Psoas muscle (tissue), 8 donors: ENCODE results near the gene SH2D4B. TPM values are rescaled to one million over a fixed set of nuclear protein-coding genes. Genes with fewer than 3 reads are reported as not detected.
A peak's percentile ranks its signal among the peaks of the same experiment; 100 is the strongest.

Experiments
- ATAC-seq, 4 donors: fragments of 200-7000 bp; cut with Tn5 transposase; one replicate each; pipeline ENCODE4 v1.9.1; 2020; ENCODE audit warnings: moderate library complexity in 3 of 4, mild to moderate bottlenecking in 2 of 4
- DNase-seq, 2 donors: peaks; one replicate each; pipeline ENCODE4 v3.0.0-alpha.2; 2020
- H3K27ac ChIP-seq: fragments of 200-600 bp; one replicate; pipeline ENCODE4 v1.8.0; 2022
- H3K27me3 ChIP-seq, 3 donors: fragments of 200-600 bp in 1 of 3; one replicate each; pipeline versions ENCODE4 v1.6.1 to v1.8.0; 2013 to 2022; ENCODE audit warnings: low read length in 2 of 3, mild to moderate bottlenecking in 2 of 3, moderate library complexity in 1 of 3; ENCODE audit not compliant: insufficient read depth in 3 of 3
- H3K36me3 ChIP-seq, 2 donors: fragments of 200-600 bp in 1 of 2; one replicate each; pipeline versions ENCODE4 v1.6.1 to v1.8.0; 2013 to 2022; ENCODE audit warnings: low read depth in 1 of 2, mild to moderate bottlenecking in 1 of 2, moderate library complexity in 1 of 2; ENCODE audit not compliant: insufficient read depth in 1 of 2
- H3K4me1 ChIP-seq: fragments of 200-600 bp; one replicate; pipeline ENCODE4 v1.8.0; 2022
- H3K4me3 ChIP-seq: fragments of 200-600 bp; one replicate; pipeline ENCODE4 v1.8.0; 2022; ENCODE audit warnings: mild to moderate bottlenecking
- H3K9me3 ChIP-seq: fragments of 200-600 bp; one replicate; pipeline ENCODE4 v1.8.0; 2022
- WGBS, 3 donors: extraction: QIAGEN DNeasy Blood & Tissue Kit; methylation state at CpG; one replicate each; pipeline versions ENCODE4 v1.1.6 to v1.1.7; 2013; 5-methylcytosine and 5-hydroxymethylcytosine counted together
- intact Hi-C, 2 donors: fragments of 100-400 bp; cut with DNase I; formaldehyde crosslinking; loops; one replicate each; pipeline versions ENCODE4 v1.11.0 to v1.14.2; 2022
- polyA plus RNA-seq, 3 donors: library from polyadenylated mRNA; stranded (reverse); fragments of 200-250 nt; gene quantifications; one replicate each; pipeline ENCODE4 v1.2.3, GENCODE V29; 2013
- total RNA-seq, 4 donors: library from RNA; stranded (reverse); fragmentation: NEBNext Ultra II Directional in 2 of 4; extraction: Animal tissue kit (Norgen Biotek cat#: 25700) in 2 of 4; gene quantifications; one replicate each; pipeline versions ENCODE4 v1.2.1 to v1.2.4, GENCODE V29; 2021 to 2023
- TF ChIP-seq, protein P1 (sequence below): fragments of 200-600 bp; IDR thresholded peaks from one replicate; pipeline ENCODE4 v1.8.0; 2022; ENCODE audit warnings: antibody characterized with exemption
- donor health status: healthy with polysubstance abuse.
- donor health status: DM: no; HTN: no; CAD: no; lungs with moderate emphysema.
- donor health status: Bipolar disorder and iron deficiency.
- donor health status: healthy.
- donor health status: DM: yes; HTN: yes; CAD: no.
- donor health status: DM: no; HTN: no; CAD: no.
- donor health status: DM: no; HTN: no; CAD: no.
- donor health status: DM: yes; HTN: yes; CAD: no.

The SH2D4B gene
- total and polyA plus RNA-seq, 7 donors = 0.01 TPM; not detected in 6

DNA sequence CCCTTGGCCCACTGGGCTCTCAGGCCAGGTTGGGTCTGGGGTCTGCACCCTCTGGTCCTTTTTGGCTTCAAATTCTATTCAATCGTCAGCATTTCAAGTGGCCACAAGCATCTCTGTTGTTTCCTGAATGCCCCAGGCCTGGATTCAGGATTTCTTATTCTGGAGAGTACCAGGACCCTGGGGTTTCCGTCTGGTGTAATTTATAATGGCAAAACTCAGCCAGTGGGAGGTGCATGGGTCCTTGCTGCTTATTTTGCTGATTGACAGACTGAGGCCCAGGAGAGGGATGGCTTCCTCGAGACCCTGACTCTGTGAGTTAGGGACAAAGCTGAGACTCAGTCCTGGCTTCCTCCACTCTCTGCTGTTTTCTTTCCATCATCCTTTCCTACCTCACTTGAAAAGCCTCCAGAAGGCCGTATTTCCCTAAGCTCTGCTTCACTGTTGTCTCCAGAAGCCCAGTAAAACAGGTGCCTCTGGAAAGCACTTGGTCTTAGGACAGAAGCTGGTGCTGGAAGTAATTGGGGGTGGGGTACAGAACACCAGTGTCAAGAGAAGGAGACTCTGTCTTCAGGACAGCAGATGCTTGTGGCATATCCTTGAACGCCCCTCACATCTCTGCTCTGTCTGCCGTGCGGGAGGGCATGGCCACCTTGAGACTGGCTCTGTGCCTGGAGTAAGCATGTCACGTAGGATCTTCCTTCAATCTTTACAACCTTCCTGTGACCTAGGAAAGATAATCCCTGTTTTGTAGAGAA lies 39.4 kb upstream of the SH2D4B start:
- intact Hi-C loops = loop anchor here (2.0 kb wide), 2 partner anchors 43 to 49 kb away; partner anchors contain the start of gene TSPAN14 (in 1 of the 2)
- Histone ChIP-seq H3K36me3 (no peaks in the 10 kb centered on the region), H3K9me3 (no peaks in the 10 kb centered on the region), H3K4me3 (no peak overlapping the region), H3K27ac (peak overlapping the region; percentile 77), H3K4me1 (peaks cover 54% of the 10 kb centered on the region), H3K27me3 (no peaks in the 10 kb centered on the region)
- TF ChIP-seq, protein P1, sequence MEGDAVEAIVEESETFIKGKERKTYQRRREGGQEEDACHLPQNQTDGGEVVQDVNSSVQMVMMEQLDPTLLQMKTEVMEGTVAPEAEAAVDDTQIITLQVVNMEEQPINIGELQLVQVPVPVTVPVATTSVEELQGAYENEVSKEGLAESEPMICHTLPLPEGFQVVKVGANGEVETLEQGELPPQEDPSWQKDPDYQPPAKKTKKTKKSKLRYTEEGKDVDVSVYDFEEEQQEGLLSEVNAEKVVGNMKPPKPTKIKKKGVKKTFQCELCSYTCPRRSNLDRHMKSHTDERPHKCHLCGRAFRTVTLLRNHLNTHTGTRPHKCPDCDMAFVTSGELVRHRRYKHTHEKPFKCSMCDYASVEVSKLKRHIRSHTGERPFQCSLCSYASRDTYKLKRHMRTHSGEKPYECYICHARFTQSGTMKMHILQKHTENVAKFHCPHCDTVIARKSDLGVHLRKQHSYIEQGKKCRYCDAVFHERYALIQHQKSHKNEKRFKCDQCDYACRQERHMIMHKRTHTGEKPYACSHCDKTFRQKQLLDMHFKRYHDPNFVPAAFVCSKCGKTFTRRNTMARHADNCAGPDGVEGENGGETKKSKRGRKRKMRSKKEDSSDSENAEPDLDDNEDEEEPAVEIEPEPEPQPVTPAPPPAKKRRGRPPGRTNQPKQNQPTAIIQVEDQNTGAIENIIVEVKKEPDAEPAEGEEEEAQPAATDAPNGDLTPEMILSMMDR = no peak
- WGBS, 3 donors = 41 to 43% (median 42%) methylated on average over 8 of the region's 8 CpGs
- ATAC-seq = peak; percentile 33 to 56 (median 40)
- peak in 1 of 2 donors; percentile 35 for DNase-seq

DNA sequence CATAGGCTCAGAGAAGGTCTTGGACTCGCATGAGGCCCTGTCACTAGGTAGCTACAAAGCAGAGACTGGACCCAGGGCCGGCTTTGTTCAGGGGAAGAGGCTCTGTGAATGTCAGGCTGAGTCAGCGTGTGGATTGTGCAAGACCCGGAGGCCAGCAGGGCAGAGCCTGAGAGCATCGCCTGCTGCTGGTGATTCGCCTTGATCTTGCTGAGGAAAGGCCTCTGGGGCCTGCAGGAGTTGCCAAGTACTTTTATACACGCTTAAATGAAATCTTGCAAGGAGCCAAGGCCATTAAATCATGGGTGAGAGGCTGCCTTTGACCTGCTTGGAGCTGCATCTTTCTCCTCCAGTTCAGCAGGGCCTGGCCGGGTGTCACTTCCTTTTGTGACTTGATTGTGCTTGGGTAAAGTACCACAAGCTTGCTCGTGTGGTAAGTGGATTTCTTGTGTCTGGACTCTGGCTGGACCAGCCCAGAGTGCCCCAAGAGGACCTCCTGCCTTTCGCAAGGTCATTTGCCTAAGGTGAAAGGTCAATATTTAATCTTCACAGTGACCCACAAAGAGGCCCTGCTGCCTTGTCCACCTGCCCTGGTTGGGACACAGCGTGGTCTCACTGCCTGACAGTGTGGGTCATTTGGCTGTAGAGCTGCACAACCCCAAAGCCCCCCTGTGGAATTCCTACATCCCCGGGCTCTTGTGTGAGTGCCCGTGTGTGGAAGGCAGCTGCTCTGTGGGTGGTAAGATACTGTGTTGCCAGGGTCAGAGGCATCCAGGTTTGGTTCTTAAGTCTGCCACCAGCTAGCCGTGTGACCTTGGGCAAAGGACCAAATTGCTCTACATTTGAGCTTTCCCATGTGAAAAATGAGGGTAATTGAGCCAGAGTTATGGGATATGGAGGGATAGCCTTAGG lies 38.6 kb upstream of the SH2D4B start:
- peaks cover 46% of the 10 kb centered on the region for H3K4me1 ChIP-seq
- intact Hi-C loops = loop anchor here (2.0 kb wide), 2 partner anchors 44 to 50 kb away; partner anchors contain the start of gene TSPAN14 (in 1 of the 2)

DNA sequence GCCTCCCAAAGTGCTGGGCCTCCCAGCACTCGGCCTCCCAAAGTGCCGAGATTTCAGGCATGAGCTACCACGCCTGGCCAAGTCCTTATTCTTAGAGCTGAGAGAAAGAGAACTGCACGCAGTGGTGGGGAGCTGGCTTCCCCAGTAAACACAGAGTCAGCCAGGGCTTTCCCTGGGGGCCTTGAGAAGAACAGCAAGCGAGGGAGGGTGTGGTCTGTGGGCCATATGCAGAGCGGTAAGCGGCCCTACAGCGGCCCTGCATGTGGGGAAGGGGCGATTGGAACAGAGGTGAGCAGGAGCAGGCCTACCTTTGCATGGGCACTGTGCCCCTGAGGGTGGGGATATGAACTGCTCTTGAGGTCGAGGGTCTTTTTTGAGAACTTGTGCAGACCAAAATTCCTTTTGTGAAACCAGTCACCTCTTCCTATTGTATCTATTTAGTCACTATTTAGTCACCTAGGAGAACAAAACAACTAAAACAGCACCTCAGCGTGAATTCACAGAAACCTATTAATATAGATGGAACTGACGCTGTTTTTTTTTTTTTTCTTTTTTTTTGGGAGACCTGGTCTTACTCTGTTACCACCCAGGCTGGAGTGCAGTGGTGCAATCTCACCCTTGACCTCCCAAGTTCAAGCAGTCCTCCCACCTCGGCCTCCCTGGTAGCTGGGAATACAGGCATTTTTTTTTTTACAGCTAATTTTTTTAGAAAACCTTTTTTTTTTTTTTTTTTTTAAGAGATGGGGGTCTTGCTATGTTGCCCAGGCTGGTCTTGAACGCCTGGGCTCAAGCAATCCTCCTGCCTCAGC lies 36.9 kb upstream of the SH2D4B start:
- TF ChIP-seq, protein P1 = no peak
- DNase-seq (peak; percentile 40 to 80), ATAC-seq (no peak)
- peaks cover 51% of the 10 kb centered on the region for H3K4me1 ChIP-seq
- no peak overlapping the region for H3K4me3 ChIP-seq
- peak overlapping the region; percentile 77 for H3K27ac ChIP-seq
- H3K27me3 ChIP-seq = no peaks in the 10 kb centered on the region
- intact Hi-C loops = loop anchor here in 1 of 2 donors (10.0 kb wide), 1 partner anchor 116 kb away; no protein-coding TSS in a partner anchor
- no peaks in the 10 kb centered on the region for H3K36me3 ChIP-seq
- WGBS, 3 donors = 69 to 77% (median 72%) methylated on average over 14 of the region's 14 CpGs
- H3K9me3 ChIP-seq = no peaks in the 10 kb centered on the region

More for the DNA sequence above, 38.6 kb upstream of the SH2D4B start:
- 20 to 25% (median 21%) methylated on average over 14 of the region's 14 CpGs for WGBS, 3 donors
- H3K36me3 ChIP-seq = no peaks in the 10 kb centered on the region
- ATAC-seq (peak; percentile 95 to 96 (median 96)), DNase-seq (peak; percentile 94 to 96)
- no peaks in the 10 kb centered on the region for H3K27me3 ChIP-seq
- peak overlapping the region; percentile 77 for H3K27ac ChIP-seq
- no peaks in the 10 kb centered on the region for H3K9me3 ChIP-seq
- TF ChIP-seq, protein P1 = no peak
- H3K4me3 ChIP-seq = no peak overlapping the region

DNA sequence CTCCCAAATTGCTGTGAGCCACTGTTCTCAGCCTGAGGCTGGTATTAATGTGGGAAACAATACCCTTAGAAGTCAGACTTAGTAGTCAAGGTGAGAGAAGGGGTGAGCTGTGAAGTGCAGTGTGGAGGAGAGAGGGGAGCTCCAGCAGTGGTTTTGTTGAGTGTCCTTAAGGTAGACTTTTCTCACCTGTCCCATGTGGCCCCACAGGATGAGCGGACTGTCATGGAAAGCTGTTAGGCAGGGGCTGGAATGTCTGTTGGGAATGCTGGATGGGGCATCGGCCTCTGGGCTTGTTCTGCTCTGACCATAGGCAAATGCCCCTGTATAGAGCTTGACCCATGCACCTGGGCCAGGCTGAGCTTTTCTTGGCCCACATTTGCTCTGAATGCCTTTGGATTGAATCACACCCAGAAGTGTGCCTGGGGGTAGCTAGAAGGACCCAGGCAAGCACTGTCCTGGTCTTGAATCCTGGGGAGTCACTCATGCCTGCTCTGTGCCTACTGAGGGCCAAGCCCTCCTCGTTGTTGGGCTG lies 36.3 kb upstream of the SH2D4B start:
- ATAC-seq (no peak), DNase-seq (no peak)
- Histone ChIP-seq H3K36me3 (no peaks in the 10 kb centered on the region), H3K4me1 (peaks cover 55% of the 10 kb centered on the region), H3K4me3 (no peak overlapping the region), H3K27me3 (no peaks in the 10 kb centered on the region), H3K9me3 (no peaks in the 10 kb centered on the region), H3K27ac (no peak overlapping the region)
- 85 to 94% (median 87%) methylated on average over 3 of the region's 3 CpGs for WGBS, 3 donors
- intact Hi-C loops = loop anchor here in 1 of 2 donors (10.0 kb wide), 1 partner anchor 117 kb away; no protein-coding TSS in a partner anchor
- TF ChIP-seq, protein P1 = no peak
